Activated naive CD8-positive, alpha-beta T cell treated with anti-CD3 and anti-CD28 coated beads, Interleukin-2, amount 50 U/mL, for 24 hours (primary cell): Measurements from ENCODE around the gene WDR77.

Source experiments
- ATAC-seq: fragments of 150-1000 bp; cut with Tn5 transposase; one replicate; pipeline ENCODE4 v1.10.0; 2021
- DNase-seq: peaks from one replicate; pipeline ENCODE4 v3.0.0; 2021
- H3K27ac Mint-ChIP-seq: one replicate; pipeline ENCODE4 v1.8.0; 2021; ENCODE audit warnings: mild to moderate bottlenecking, mixed read lengths
- H3K27me3 Mint-ChIP-seq: one replicate; pipeline ENCODE4 v1.8.0; 2021; ENCODE audit warnings: mixed read lengths
- H3K36me3 Mint-ChIP-seq: one replicate; pipeline ENCODE4 v1.8.0; 2021; ENCODE audit warnings: low read depth, mixed read lengths
- H3K4me1 Mint-ChIP-seq: one replicate; pipeline ENCODE4 v1.8.0; 2021; ENCODE audit warnings: mixed read lengths
- H3K4me3 Mint-ChIP-seq: one replicate; pipeline ENCODE4 v1.8.0; 2021; ENCODE audit warnings: mild to moderate bottlenecking, moderate library complexity, mixed read lengths
- H3K9me3 Mint-ChIP-seq: one replicate; pipeline ENCODE4 v1.8.0; 2021; ENCODE audit warnings: mixed read lengths

The WDR77 gene

GRCh38 chr1:111462370-111463028, 13.4 kb upstream of the WDR77 start:
- Mint-ChIP-seq H3K27me3 (no peaks in the 10 kb centered on the region), H3K4me3 (no peak overlapping the region), H3K4me1 (peaks cover 6% of the 10 kb centered on the region), H3K9me3 (no peaks in the 10 kb centered on the region), H3K27ac (no peak overlapping the region), H3K36me3 (peaks cover 46% of the 10 kb centered on the region)
- DNase-seq (no peak), ATAC-seq (no peak)

DNA sequence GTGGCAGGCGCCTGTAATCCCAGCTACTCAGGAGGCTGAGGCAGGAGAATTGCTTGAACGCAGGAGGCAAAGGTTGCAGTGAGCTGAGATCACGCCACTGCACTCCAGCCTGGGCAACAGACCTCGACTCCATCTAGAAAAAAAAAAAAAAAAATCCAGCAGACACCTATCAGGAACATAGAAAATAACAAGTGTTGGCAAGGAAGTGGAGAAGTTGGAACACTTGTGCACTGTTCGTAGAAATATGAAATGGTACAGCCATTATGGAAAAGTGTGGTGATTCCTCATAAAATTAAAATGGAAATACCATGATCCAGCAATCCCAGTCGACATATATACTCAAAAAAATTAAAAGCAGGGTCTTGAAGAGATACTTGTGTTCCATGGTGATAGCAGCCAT, 12.7 kb upstream of the WDR77 start:
- peaks cover 49% of the 10 kb centered on the region for H3K36me3 Mint-ChIP-seq
- DNase-seq (no peak), ATAC-seq (no peak)
- H3K27me3 Mint-ChIP-seq: no peaks in the 10 kb centered on the region
- H3K27ac Mint-ChIP-seq: no peak overlapping the region
- no peaks in the 10 kb centered on the region for H3K9me3 Mint-ChIP-seq
- peaks cover 6% of the 10 kb centered on the region for H3K4me1 Mint-ChIP-seq
- no peak overlapping the region for H3K4me3 Mint-ChIP-seq

DNA sequence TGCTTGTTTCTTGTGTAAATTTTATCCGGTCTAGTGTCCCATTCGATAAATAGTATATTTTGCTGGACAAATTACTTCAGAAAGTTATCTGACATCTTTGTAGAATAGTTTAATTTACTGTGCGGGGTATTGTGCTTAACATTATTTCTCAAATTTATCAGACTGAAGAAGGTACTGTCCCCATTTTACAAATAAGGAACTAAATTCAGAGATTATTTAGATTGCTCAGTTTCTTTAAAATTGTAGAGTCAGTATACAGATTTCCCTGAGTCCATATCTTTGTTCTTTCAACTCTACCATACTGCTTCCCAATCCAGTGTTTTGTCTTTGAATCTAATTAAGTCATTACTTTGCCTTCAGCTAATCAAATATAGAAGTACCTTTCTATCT, 6.6 kb upstream of the WDR77 start:
- no peak overlapping the region for H3K27ac Mint-ChIP-seq
- H3K4me1 Mint-ChIP-seq: peaks cover 56% of the 10 kb centered on the region
- peaks cover 69% of the 10 kb centered on the region for H3K36me3 Mint-ChIP-seq
- DNase-seq (no peak), ATAC-seq (no peak)
- H3K9me3 Mint-ChIP-seq: no peaks in the 10 kb centered on the region
- peak overlapping the region; percentile 2 for H3K4me3 Mint-ChIP-seq
- H3K27me3 Mint-ChIP-seq: no peaks in the 10 kb centered on the region

DNA sequence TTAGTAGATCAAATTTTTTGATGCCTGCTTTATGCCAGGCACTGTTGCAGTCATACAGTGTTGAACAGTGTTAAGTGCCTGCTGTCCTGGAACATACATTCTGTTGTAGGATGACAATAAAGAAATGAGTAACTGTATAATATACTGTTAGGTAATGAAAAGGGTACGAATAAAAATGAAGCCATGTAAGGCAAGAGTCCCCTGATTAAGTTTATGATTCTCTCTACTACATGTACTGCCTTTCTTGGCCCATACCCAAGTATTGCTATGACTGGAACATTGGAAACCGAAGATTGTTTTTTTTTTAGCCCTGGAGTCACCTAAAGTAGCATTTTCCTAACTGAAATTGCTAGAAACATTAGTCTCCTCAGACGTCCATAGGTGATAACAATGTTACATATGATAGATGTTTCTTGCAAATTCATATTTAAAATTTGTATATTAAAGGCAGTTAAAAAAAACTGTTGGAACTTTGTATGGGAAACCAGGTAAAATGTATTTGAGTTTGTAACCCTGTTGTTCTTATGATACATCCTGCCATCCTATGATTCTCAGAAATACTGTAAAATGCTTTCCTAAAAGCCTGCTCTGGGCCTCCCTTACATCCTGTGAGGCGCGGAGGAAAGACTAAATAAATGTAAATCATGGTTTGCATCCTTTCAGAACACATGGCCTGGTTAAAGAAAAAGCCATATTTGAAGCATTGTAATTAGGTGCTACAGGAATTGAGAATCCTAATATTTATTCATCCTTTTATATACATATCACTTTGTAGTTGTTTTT, 6.0 kb upstream of the WDR77 start:
- DNase-seq: no peak
- peaks cover 62% of the 10 kb centered on the region for H3K4me1 Mint-ChIP-seq

GRCh38 chr1:111453706-111454105, 4.7 kb upstream of the WDR77 start:
- ATAC-seq: no peak
- DNase-seq: no peak
- Mint-ChIP-seq H3K36me3 (peaks cover 70% of the 10 kb centered on the region), H3K27me3 (no peaks in the 10 kb centered on the region), H3K27ac (no peak overlapping the region), H3K9me3 (no peaks in the 10 kb centered on the region), H3K4me1 (peaks cover 71% of the 10 kb centered on the region), H3K4me3 (no peak overlapping the region)

More for the DNA sequence above, 6.0 kb upstream of the WDR77 start:
- Mint-ChIP-seq H3K27ac (peak overlapping the region; percentile 61), H3K36me3 (peaks cover 68% of the 10 kb centered on the region), H3K4me3 (peak overlapping the region; percentile 16), H3K9me3 (no peaks in the 10 kb centered on the region), H3K27me3 (no peaks in the 10 kb centered on the region)
- peak; percentile 76 for ATAC-seq

DNA sequence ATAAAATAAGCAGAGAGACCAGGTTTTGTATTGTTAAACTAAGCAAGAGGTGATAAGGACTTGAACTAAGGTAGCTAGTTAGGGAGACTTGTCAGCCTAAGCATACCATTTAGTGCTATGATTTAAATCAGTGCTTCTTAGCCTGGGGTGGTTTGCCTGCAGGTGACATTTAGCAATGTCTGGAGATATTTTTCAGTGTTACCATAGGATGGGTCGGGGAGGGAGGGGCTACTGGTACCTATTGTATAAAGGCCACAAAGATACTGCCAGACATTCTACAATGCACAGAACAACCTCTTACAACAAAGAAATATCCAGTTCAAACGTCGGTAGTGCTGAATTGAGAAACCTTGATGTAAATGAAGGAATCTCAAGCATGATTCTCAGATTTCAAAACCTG, 3.5 kb upstream of the WDR77 start:
- H3K36me3 Mint-ChIP-seq: peaks cover 69% of the 10 kb centered on the region
- H3K27ac Mint-ChIP-seq: no peak overlapping the region
- ATAC-seq (no peak), DNase-seq (no peak)
- peaks cover 80% of the 10 kb centered on the region for H3K4me1 Mint-ChIP-seq
- no peaks in the 10 kb centered on the region for H3K9me3 Mint-ChIP-seq
- H3K4me3 Mint-ChIP-seq: no peak overlapping the region
- H3K27me3 Mint-ChIP-seq: no peaks in the 10 kb centered on the region

DNA sequence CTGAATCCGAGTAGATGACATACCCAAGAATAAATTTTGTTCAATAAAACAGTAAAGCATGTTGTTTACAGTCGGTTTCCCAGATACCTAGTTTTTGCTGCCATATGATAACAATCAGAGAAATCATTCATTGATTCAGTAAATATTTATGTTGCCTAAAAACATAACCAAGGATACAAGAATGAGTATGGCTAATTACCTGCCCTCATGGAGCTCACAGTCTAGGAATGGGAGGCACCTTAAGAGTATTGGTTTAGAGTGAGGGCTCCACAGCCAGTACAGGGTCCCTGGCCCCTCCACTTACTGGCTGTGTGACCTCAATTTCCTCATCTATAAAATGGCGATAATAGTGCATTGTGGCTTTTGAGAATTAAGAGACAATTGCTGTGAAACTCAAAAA, 1.1 kb upstream of the WDR77 start:
- DNase-seq (no peak), ATAC-seq (no peak)
- Mint-ChIP-seq H3K4me3 (peak overlapping the region; percentile 100), H3K27me3 (no peaks in the 10 kb centered on the region), H3K4me1 (peaks cover 89% of the 10 kb centered on the region), H3K36me3 (peaks cover 66% of the 10 kb centered on the region), H3K27ac (peak overlapping the region; percentile 99), H3K9me3 (no peaks in the 10 kb centered on the region)

- no peak for ATAC-seq
These were observed 604 bp upstream of the WDR77 start for GRCh38 chr1:111449703-111450017.

GRCh38 chr1:111448482-111448917, 556 bp downstream of the WDR77 start:
- H3K9me3 Mint-ChIP-seq: no peaks in the 10 kb centered on the region
- H3K27me3 Mint-ChIP-seq: no peaks in the 10 kb centered on the region
- peak; percentile 33 for DNase-seq
- H3K36me3 Mint-ChIP-seq: peaks cover 72% of the 10 kb centered on the region
- ATAC-seq: peak; percentile 39
- H3K27ac Mint-ChIP-seq: peak overlapping the region; percentile 99
- H3K4me3 Mint-ChIP-seq: peak overlapping the region; percentile 100
- H3K4me1 Mint-ChIP-seq: peaks cover 83% of the 10 kb centered on the region

More at GRCh38 chr1:111449703-111450017, 604 bp upstream of the WDR77 start:
- no peaks in the 10 kb centered on the region for H3K27me3 Mint-ChIP-seq
- no peaks in the 10 kb centered on the region for H3K9me3 Mint-ChIP-seq
- DNase-seq: no peak
- peaks cover 86% of the 10 kb centered on the region for H3K4me1 Mint-ChIP-seq
- H3K36me3 Mint-ChIP-seq: peaks cover 67% of the 10 kb centered on the region
- H3K4me3 Mint-ChIP-seq: peak overlapping the region; percentile 100
- H3K27ac Mint-ChIP-seq: peak overlapping the region; percentile 99

- DNase-seq (no peak), ATAC-seq (no peak)
- H3K27ac Mint-ChIP-seq: peak overlapping the region; percentile 99
- peak overlapping the region; percentile 100 for H3K4me3 Mint-ChIP-seq
- H3K9me3 Mint-ChIP-seq: no peaks in the 10 kb centered on the region
- peaks cover 84% of the 10 kb centered on the region for H3K4me1 Mint-ChIP-seq
- H3K36me3 Mint-ChIP-seq: peaks cover 77% of the 10 kb centered on the region
- H3K27me3 Mint-ChIP-seq: no peaks in the 10 kb centered on the region
These were observed 1.8 kb downstream of the WDR77 start for GRCh38 chr1:111446967-111447892.

DNA sequence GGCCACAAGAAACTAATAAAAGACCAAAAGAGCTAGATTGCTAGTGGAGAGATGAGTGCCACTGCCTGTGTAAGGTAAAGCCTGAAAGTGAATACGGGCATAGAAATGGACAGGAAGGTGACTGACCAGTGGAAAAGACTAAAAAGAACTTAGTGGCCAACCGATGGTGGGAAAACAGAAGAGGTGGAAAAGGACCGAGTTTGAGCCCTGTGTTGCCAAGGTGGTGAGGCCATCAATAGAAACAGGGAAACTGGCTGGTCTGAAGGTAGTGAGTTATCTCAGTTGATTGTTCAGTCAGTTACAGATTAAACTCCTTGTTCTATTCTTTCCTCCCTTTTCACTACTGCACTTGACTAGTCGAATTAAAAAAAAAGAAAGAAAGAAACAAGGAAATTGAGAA, 2.5 kb downstream of the WDR77 start:
- H3K9me3 Mint-ChIP-seq: no peaks in the 10 kb centered on the region
- no peak for ATAC-seq
- DNase-seq: no peak
- H3K27me3 Mint-ChIP-seq: no peaks in the 10 kb centered on the region
- peaks cover 79% of the 10 kb centered on the region for H3K4me1 Mint-ChIP-seq
- H3K4me3 Mint-ChIP-seq: peak overlapping the region; percentile 100
- peaks cover 79% of the 10 kb centered on the region for H3K36me3 Mint-ChIP-seq
- peak overlapping the region; percentile 99 for H3K27ac Mint-ChIP-seq

- H3K9me3 Mint-ChIP-seq: no peaks in the 10 kb centered on the region
- no peak overlapping the region for H3K4me3 Mint-ChIP-seq
- DNase-seq (no peak), ATAC-seq (no peak)
- H3K27ac Mint-ChIP-seq: peak overlapping the region; percentile 28
- peaks cover 78% of the 10 kb centered on the region for H3K36me3 Mint-ChIP-seq
- H3K27me3 Mint-ChIP-seq: no peaks in the 10 kb centered on the region
- H3K4me1 Mint-ChIP-seq: peaks cover 59% of the 10 kb centered on the region
These were observed 5.0 kb downstream of the WDR77 start for GRCh38 chr1:111444031-111444430.

GRCh38 chr1:111442457-111442856, 6.6 kb downstream of the WDR77 start:
- Mint-ChIP-seq H3K27me3 (no peaks in the 10 kb centered on the region), H3K4me3 (no peak overlapping the region), H3K36me3 (peaks cover 76% of the 10 kb centered on the region), H3K27ac (peak overlapping the region; percentile 53), H3K4me1 (peaks cover 47% of the 10 kb centered on the region), H3K9me3 (no peaks in the 10 kb centered on the region)
- ATAC-seq (peak; percentile 78), DNase-seq (no peak)

DNA sequence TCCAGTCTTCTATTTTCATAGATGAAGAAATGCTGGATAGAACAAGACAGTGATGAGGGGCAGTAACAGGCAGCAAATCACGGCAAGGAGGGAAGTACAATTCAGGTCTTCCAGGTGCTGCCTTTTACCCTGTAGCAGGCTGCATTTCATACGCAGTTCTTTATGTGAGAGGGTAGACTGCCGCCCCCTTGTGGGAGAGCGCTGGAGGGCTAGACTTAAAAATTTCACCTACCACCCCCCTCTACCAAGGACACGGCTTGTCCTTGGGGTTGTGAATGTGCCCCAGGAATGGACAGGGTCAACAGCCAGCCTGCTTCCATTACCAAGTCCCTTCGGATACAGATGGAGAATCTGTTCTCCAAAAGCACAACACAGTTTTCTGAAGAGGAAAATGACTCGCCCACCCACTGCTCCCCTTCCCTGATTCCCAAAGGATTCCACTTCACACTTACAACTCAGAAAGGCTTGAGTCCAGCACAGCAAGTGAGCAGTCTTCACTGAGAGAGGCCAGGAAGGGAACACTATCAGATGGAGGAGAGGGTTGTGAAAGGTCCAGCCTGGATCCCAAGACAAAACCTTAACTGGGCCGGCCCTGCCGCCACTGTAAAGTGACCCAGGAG, 7.4 kb downstream of the WDR77 start:
- DNase-seq (peak; percentile 58), ATAC-seq (peak; percentile 56)
- Mint-ChIP-seq H3K27ac (peak overlapping the region; percentile 53), H3K36me3 (peaks cover 73% of the 10 kb centered on the region), H3K27me3 (no peaks in the 10 kb centered on the region), H3K4me1 (peaks cover 40% of the 10 kb centered on the region), H3K9me3 (no peaks in the 10 kb centered on the region), H3K4me3 (no peak overlapping the region)
